Globus pallidus (tissue), 1 donor: ENCODE results near the gene VIPR2.

Experiments
- DNase-seq: peaks from one replicate; pipeline ENCODE4 v3.0.0-alpha.2; 2015; ENCODE audit warnings: low spot score

Gene VIPR2

DNA sequence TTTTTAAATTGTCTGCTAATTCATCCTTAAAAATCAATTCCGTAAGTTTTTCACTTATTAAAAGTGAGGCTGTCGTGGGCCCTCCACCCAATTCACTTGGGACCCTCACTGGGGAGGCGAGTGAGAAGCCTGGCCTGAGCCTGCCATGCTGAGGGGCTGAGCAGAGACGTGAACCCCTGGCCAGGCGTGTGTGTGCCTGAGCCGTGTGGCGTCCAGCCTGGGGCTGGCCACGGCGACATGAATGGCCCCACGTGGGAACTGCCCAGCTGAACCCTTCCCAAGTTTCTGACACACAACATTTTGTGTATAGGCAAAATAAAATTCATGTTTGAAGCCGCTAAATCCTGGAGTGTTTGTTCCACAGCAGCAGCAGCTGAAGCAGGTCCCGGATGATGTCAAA, 13.0 kb upstream of the VIPR2 start:
- DNase-seq, result no peak

DNA sequence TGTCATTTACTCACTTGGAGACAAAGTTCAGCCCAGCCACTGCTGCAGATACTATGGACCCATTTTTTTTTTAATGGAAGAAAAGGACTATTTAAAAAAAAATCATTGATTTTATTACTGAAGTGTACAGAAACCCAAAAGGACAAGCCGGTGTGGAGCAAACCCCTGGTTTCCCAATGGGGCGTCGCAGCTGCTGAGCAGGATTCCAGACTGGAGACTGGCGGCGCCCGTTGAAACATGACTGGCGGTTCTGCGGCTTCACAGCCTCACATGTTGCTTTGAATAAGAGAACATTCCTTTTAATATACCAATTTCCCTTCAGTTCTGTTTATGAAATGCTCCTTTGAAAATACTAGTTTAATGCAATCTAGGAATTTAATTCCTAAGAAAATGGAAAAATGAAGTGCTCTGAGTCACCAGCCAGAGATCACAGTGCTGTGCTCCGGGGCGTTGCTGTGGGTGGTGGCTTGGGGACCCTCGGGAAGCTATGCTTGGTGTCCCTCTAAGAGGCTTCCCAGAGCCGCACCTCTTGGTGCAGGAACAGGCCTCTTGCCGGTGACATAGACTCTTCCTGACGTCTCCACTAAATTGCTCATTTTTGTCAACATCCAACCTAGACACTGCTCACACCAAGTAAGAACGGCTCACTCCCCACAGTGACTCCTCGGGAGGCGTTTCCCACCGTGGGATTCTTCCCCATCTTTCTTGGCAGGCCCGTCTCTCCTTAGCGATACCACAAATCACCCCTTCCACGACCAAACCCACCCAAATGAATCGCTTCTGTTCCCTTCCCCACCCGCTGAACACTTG, 12.0 kb upstream of the VIPR2 start:
- no peak for DNase-seq

DNA sequence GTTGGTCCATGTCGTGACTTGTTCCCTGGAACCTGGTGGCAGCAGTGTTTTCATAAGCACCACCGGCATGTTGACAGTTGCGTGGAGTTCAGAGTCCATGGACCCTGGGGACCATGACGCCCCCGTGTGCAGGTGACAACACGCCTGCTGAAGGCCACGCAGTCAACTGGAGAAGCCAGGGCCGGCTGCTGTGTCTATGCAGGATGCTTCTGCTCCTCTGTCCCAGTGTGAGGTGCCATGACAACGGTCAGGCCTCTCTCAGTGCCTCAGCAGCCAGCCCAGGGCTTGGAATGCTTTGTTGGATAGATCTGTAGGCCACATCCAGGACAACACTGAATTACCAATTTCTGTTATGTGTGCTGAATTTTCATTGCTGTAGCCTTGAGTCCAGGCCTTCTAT, 10.7 kb upstream of the VIPR2 start:
- no peak for DNase-seq

DNA sequence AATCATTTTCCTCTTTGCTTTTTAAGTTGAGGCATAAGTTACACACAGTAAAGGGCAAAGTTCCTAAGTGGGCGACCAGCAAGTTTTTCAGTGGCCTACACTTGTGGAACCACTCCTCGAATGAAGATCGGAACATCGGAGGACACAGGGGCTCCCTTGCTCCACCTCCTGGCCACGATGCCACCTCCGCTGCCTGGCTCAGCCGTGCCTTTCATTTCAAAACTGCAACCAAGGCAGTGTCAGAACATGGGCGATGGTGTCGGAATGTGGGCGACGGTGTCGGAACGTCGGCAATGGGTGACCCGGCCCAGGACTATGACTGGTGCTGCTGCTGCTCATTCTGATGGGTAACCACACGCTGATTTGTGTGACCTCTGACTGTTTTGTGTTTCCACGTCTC, 9.6 kb upstream of the VIPR2 start:
- no peak for DNase-seq

DNA sequence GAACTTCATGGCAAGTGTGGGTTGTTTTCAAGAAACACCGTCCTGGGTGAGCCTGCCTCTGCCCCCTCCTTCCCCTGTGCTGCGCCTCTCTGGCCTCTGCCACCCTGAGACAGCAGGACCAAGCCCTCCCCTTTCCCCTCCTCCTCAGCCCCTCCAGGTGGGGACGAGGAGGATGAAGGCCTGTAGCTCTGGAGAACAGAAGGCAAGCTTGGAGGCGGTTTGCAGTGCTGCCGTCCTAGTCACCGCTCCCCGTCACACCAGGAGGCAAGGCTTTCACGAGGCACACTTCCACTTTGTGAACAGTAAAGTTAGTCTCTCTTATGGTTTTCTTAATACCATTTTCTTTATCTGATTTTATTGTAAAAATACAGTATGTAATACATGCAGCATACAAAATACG, 8.8 kb upstream of the VIPR2 start:
- no peak for DNase-seq

DNA sequence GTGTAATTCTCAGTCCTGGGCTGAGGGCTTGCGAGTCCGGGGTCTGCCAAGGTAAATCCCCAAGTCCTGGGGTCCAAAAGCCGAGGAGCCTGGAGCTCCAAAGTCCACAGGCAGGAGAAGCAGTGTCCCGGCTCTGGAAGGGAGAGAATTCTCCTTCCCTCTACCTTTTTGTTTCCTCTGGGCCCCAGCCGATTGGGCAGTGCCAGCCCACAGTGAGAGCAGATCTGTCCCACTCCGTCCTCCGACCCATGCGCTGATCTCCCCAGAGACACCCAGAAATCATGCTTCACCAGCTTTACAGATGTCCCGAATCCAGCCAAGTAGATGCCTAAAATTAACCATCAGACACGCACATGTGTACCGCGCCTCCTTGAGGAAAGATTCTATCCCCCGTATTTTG, 8.1 kb upstream of the VIPR2 start:
- no peak for DNase-seq

DNA sequence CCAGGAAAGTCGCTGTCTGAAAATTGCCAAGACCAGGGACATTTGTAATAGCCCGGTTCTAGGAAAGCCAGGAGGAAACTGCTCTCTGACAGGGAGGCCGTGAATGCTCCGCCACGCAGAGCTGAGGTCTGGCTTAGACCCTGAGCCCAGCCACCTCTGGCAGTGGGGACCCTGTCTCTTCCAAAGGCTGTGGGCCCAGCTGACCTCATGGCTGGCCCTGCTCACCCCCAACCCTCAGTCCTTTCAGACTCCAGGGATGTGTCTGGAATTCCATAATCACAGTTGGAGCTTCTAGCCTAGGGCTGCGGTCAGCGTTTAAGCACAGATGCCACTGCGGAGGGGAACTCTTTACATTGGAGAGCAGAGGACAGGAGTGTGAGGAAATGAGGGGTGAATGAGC, 6.6 kb upstream of the VIPR2 start:
- no peak for DNase-seq

DNA sequence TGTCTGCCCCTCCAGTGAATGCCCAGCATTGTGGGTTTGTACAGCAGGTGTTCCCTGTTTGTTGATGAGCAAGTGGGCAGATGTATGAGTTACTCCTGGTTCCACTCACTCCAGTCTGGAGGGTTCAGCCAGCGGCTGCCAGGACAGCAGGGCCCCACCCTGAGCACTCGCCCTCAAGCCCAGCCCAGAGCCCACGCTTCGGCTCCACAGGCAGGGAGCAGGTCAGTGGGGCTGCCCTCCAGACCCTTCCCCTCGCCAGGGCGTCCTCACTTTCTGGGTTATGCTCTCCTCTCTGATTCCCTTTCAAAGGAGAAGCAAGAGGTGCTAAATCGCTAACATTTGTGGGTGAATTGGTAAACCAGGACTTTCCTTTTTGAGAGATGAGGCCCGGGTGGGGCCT, 4.8 kb upstream of the VIPR2 start:
- DNase-seq, result no peak

DNA sequence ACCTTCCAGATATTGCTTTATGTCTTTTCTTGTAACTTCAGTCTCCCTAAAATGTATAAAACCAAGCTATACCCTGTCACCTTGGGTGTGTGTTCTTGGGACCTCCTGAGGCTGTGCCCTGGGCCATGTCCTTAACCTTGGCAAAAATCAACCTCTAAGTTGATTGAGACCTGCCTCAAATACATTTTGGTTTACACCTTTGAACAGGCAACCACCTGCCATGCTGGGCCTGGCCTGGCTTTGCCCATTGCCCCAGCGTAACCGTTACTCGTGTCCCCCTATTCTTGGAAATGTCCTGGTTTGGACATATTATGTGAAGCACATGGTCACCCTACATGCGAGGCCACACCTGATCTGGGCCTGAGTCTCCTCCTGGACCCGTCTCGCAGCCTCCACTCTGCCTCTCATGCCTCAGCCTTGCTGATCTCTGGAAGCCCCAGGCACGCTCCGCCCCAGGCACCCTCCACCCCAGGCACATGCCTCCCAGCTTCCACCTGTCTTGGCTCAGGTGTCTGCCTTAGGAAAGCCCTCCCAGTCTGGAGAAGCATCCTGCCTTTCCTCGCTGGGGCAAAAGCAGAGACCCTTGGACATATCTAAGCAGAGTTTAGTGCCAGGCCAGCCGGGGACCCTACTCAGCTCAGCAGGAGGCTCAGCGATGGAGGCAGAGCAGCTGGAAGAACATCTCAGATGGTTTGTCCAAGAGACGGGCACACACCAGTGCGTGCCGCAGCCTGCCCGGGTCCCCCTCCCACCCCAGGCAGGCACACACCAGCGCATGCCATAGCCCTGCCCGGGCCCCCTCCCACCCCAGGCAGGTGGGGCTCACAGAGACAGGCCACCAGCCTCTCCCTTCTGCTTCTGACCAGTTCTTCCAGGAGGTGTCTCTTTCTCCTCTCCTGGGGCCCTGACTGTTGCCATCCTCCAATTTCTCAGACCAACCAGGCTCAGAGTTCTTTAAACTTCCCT, 4.0 kb upstream of the VIPR2 start:
- no peak for DNase-seq

DNA sequence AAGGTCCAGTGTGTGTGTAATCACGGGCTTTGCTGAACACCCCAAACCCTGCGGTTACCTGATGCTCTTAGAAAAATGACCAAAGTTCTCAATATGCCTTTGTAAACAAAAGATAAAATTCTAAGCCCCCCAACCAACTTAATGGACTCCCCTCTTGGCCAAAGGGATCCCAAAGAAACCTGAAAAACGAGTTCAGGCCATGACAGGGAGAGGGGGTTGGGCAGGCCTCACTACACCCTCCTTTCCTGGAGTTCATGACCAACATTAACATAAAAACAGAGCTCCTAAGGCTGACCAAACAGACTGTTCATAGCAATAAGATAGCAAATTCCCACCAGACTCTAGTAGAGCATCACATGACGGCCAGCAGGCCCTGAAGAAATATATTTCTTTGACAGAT, 3.0 kb upstream of the VIPR2 start:
- no peak for DNase-seq

DNA sequence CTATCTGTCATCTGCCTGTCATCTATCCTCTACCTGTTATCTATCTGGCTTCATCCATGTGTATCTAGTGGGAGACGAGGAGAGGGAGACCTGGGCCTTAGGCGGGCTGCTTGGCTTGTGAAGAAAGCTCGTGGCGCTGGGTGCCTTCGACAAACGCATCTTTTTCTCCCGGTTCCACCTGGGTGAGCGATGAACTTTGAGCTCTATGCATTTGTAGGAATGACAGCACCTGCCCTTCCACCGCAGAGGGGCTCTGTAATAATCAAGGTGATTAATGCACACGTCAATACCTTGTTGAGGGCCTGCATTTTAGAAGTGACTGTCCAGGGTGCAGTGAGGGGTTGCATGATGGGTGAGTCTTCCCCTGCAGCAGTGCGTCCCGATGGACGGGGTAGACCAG, 2.6 kb upstream of the VIPR2 start:
- DNase-seq, result no peak

DNA sequence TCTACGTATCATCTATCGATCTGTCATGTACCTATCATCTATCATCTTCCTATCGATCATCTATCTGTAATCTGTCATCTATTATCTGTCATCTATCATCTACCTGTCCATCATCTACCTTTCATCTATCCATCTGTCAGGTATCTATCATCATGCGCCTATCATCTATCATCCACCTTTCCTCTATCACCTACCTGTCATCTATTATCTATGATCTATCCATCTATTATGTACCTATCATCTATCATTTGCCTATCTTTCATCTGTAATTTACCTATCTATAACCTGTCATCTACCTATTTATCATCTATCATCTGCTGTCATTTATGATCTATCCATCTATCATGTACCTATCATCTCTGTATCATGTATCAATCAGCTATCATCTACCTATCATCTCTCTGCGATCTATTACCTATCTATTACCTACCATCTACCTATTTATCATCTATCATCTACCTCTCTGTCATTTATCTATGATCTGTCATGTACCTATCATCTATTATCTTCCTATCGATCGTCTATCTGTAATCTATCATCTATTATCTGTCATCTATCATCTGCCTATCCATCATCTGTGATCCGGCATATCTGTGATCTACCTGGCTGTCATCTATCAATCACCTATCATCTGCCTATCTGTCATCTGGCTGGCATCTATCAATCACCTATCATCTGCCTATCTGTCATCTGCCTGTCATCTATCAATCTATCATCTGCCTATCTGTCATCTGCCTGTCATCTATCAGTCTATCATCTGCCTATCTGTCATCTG, 1.6 kb upstream of the VIPR2 start:
- no peak for DNase-seq

DNA sequence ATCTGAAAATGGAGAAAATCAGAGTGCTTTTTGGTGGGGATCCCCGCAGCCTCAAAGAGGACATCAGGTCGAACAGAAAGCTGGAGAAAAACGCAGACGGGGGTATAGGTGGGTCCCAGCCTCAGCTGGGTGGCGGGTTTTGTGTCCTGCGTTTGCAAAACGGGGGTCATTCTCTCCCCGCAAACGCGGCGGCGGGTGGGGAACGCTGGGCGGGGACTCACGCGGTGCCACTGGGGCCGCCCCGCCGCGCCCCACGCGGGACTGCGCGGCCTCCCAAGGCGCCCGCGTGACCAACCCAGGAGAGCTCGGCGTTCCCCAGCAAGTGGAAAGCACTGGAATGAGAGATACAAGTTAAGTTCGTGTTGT, 806 bp upstream of the VIPR2 start:
- DNase-seq, result no peak

DNA sequence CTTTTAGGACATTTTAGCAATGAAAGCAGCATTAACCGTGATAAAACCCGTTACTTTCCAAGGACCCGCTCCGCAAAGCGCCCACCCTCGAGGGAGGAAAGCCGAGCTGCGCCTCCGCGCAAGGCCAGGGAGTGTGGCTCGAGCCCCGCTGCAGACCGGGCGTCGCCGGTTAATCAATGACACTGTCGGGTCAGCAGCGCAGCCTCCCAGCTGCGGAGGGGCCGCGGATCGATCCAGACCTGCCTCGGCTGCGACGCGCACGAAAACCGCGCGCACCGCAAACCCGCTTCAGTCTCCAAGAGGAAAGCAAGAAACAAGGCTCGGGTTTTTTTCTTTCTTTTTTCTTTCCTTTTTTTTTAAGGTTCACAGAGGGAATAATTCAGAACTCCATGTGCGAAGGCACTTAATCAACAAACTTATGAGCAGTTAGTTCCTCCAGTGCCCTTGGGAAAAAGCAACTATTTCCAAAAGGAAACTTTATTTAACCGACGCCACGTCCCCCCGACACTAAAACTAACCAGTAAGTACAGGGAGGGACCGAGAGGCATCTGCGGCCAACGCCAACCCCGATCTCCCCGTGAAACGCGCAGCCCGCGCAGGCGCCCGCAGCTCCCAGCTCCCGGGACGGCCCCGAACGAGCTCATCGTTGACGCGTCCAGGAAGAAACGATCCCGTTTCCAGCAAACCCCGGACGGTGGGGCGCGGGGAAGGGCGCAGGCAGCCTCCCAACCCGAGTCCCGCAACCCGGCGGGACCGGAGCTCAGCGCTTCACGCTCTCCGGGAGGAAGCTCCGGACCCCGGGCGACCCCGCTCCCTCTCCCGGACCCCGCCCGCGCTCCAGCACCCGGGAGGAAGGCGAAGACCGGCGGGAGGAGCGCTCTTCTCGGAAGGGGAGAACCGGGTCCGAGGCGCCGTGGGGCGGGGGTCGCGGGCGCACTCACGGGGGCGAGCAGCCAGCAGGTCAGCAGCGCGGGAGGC, 598 bp downstream of the VIPR2 start:
- DNase-seq, result no peak

DNA sequence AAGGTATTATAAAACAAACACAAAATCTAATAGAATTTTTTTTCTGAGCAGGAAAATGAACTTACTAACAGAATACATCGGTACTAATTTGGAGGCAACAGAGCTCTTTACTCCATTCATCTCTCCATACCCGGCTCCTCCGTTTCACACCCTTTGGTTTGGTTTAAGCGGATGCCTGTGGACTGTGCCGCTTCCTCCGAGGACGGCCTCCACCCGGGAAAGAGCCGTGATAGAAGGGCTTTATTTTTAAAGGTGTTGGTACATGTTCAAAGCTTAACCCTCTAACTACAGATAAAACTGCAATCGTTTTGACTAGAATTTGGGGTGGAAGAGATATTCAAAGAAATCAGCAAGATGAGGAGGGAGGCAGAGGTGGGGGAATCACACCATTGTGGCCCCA, 1.9 kb downstream of the VIPR2 start:
- no peak for DNase-seq

DNA sequence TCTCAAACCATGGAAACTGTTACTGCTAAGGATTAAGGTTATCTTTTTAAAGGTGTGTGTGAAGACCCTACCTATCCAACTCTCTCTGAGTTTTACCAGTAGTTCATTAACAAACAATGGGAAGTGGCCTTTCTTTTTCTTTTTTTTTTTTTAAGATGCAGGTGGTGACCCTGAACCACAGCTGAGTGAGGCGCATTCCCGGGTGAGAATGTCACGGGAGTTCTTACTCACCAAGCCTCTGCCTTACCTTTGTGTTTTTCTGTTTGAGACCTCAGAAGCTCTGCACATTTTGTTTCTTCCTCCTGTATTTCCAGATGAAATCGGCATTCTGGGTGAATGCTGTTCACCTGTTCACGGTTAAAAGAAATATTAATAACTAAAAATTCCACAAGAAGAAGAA, 2.5 kb downstream of the VIPR2 start:
- no peak for DNase-seq

DNA sequence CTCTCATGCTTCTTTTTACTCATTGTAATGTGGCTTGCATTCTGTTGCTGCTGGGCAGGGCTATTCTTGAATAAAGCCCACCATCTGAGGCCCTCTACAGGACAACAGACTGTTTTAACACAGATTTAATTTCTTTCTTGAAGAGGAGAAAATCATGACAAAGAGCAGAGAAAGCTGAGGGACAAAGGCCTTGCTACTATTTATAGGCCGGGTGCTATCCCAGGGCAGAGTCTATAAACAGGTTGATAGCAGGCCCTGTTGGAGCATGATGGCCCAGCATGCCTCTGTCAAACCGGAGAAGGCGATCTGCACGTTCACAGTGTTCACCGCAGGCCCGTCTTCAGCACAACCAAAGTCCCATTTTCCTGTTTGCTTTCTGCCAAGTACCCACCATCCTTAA, 3.0 kb downstream of the VIPR2 start:
- DNase-seq, result no peak

DNA sequence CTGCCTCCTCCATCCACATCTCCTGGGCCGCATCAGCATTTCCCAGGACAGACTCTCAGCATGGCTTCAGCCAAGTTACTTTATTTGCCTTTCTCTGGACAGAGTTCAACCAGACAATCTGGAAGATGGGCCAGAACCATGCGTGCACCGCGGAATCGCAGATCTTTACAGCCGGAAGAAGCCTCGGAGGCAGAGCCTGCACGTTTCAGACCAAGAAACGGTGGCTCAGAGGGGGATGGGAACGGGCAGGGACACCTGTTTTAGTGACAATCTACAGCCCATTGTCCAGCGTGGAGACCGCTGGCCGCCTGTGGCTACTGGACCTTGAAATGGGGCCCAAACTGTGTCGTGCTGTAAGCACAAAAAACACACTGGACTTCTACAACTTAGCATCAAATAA, 3.5 kb downstream of the VIPR2 start:
- no peak for DNase-seq

DNA sequence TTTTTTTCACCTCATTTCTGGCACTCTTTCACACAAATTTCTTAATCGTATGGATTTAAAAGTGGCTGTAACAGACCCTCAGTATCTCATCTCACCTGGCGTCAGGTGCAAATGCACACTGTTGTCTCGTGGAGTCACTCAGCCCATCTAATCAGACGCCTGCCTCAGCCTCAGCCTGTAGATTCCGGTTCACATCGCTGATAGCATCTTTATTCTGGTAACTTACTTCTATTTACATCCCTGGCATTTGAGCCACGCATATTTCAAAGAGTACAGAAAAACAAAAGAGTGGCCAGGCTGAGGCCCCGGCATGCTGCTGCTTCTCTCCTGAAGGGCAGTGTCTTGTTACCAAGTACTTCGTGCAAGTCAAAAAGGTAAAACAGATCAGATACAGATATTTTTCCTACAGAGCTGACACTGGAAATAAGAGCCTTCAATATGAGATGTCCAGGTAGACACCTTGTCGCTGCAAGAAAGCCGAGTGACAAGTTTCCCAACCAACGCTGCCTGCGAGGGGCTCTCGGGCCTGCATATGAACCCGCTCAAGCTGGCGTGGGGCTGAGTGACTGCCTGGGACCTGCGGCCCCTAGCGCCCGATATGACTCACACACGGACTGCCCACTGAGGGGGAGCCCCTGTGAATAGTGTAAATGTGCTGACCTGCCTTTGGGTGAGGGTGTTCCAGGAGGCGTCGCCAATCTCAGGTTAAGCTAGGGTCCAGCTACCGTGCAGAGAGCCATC, 4.3 kb downstream of the VIPR2 start:
- DNase-seq, result no peak

DNA sequence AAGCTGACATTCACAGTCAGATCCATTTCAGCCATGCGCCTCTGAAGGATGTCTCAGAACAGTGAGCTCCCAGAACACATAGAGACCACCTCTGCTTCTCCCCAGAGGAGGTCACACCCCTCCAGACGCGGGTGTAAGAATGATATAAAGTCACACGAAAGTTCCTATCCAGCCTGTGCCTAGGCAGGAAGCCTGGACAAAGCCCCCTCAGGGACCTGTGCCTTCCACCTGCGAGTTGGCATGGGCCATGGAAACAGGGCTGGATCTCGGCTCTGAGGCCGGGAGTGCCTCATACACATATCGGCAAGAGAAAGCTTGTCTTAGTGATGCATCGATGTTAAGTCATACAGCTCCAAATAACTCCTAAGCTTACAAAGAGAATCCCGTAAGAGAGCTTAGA, 5.0 kb downstream of the VIPR2 start:
- no peak for DNase-seq

DNA sequence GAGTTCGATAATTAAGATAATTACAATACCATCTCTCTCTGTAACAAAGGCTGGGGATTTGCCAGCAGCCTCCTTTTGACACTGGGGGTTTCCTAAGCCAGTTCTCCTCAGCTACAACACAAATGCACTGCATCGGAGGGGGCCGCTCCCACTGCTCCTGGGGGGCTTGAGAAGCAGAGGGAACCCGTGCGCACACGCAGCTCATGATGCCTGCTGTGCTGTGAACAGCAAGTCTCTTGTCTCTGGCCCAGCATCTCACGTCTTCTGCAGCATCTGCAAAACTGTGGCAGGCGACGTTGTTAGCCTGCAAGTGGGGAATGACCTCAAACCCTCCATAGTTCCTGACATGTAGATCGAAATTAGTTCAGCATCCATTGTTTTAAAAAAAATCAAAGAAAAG, 5.5 kb downstream of the VIPR2 start:
- DNase-seq, result no peak
